CD4-positive, alpha-beta T cell treated with Interleukin-10 for 1 hour (primary cell): ENCODE data around the gene OR13C4.
"Not testable (repeated sequence)": the region's sequence is repeated elsewhere in the genome, so short reads cannot be mapped to it uniquely, and the experiment has no call there.

ENCODE experiments used
- DNase-seq: peaks from one replicate; pipeline ENCODE4 v3.0.0-alpha.2; 2020

OR13C4 gene

GRCh38 chr9:104527109-104527508 is at the start of gene OR13C4:
TSS of gene OR13C4 (minus strand) at chr9:104527209. CDS start at chr9:104527209, 0 bp downstream.
- no peak for DNase-seq

DNA sequence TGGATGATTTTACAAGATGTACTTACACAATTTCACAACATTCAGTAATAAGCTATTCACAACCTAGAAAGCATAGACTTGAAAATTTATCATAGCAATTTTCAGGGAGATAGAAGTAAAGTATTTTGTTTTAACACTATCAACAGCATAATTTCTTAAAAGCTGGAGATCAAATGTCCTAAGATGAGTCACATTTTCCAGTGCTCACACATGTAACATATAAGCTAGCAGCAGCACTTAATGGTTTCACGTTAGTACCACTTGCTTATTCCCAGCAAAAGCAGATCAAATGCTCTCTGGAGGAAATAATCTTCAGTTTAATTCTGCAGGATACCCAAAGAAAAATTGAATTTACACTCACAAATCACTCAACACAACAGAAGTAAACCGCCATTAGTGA is 48.4 kb upstream of the OR13C4 start:
- no peak for DNase-seq

- DNase-seq = no peak
These were observed 45.6 kb upstream of the OR13C4 start for GRCh38 chr9:104572612-104573011.

GRCh38 chr9:104568868-104569267 is 41.9 kb upstream of the OR13C4 start, which contains the start of gene OR13C8:
TSS of gene OR13C8 (plus strand) at chr9:104569168. CDS start at chr9:104569168, 0 bp downstream.
- no peak for DNase-seq

GRCh38 chr9:104564358-104564757 is 37.3 kb upstream of the OR13C4 start:
- no peak for DNase-seq

GRCh38 chr9:104556830-104557634 is 30.0 kb upstream of the OR13C4 start:
- no peak for DNase-seq

GRCh38 chr9:104555521-104555920 is 28.5 kb upstream of the OR13C4 start:
- no peak for DNase-seq

DNA sequence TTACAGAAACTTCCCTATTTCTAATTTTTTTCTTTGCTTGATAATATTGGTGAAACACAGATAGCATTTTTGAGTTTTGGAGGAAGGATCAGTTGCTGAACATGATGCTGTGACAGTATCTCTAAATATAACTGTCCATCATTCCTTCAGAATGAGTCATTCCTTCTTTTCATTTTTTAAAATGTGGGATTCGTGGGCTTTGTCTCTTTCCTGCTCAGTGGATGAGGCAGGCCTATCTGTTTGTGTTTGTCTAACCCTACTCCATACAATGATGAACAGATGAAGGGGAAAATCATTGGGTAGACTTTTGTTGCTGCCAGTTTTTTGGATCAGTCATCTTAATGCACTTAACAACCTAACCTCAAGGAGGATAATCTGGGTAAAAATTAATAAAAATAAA is 26.3 kb upstream of the OR13C4 start:
- DNase-seq = no peak

DNA sequence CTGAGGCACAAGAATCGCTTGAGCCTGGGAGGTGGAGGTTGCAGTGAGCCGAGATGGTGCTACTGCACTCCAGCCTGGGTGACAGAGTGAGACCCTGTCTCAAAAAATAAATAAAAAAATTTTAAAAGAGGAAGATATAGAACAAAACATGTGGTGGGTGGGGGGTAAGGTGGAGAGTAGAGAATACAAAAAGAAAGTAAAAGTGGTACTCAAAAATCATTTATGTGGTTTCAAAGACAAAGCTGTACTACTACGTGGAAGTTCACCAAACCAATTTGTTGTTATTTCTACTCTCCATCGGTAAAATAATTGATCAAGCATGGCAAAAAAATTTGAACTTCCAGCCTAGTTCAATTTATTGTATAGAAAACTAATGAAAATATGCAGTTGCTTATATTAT is 17.6 kb upstream of the OR13C4 start:
- DNase-seq = no peak

- DNase-seq = no peak
These were observed 12.3 kb upstream of the OR13C4 start for GRCh38 chr9:104539275-104539674.

- DNase-seq = no peak
These were observed 9.7 kb upstream of the OR13C4 start, which contains the start of gene OR13C3 for GRCh38 chr9:104536756-104537155. TSS of gene OR13C3 (minus strand) at chr9:104536856. CDS start at chr9:104536723, 133 bp downstream.

DNA sequence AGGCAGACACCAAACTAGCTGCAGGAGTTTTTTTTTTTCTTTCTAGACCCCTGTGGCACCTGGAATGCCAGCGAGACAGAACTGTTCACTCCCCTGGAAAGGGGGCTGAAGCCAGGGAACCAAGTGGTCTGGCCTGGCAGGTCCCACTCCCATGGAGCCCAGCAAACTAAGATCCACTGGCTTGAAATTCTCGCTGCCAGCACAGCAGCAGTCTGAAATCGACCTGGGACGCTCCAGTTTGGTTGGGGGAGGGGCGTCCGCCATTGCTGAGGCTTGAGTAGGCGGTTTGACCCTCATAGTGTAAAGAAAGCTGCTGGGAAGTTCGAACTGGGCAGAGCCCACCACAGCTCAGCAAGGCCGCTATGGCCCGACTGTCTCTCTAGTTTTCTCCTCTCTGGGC is 6.8 kb downstream of the OR13C4 start:
- DNase-seq = not testable (repeated sequence)

DNA sequence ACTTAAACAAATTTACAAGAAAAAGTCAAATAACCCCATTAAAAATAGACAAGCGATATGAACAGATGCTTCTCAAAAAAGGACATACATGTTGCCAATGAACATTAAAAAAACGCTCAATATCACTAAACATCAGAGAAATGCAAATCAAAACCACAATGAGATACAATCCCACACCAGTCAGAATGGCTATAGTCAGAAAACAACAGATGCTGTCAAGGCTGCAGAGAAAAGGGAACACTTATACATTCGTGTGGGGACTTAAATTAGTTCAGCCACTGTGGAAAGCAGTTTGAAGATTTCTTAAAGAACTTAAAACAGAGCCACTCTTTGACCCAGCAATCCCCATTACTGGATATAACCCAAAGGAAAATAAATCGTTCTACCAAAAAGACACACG is 12.1 kb downstream of the OR13C4 start:
- no peak for DNase-seq

- DNase-seq = no peak
These were observed 20.4 kb downstream of the OR13C4 start for GRCh38 chr9:104506565-104506964.

GRCh38 chr9:104503963-104504362 is 23.0 kb downstream of the OR13C4 start, which contains the start of gene OR13F1:
TSS of gene OR13F1 (plus strand) at chr9:104504263. CDS start at chr9:104504263, 0 bp downstream.
- no peak for DNase-seq

DNA sequence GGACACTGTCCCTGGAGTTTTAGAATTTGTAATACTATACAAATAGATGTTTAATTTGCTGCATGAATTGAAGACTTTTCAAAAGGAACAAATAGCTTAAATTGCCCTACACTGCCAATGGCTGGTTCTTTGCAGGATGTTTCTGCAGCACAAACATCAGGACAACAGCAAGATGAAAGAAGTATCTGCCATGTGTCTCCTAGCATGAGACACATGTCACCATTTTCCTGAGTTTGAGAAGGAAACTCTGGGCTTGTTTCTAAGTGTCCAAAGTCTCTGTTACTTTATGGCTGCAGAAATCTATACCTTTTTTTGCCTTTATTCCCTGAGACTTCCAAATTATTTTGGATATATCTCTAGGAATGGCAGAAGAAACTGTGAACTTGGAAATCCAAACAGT is 23.6 kb downstream of the OR13C4 start:
- no peak for DNase-seq

GRCh38 chr9:104494808-104495207 is 32.2 kb downstream of the OR13C4 start:
- no peak for DNase-seq

GRCh38 chr9:104485014-104485413 is 42.0 kb downstream of the OR13C4 start:
- DNase-seq = no peak

DNA sequence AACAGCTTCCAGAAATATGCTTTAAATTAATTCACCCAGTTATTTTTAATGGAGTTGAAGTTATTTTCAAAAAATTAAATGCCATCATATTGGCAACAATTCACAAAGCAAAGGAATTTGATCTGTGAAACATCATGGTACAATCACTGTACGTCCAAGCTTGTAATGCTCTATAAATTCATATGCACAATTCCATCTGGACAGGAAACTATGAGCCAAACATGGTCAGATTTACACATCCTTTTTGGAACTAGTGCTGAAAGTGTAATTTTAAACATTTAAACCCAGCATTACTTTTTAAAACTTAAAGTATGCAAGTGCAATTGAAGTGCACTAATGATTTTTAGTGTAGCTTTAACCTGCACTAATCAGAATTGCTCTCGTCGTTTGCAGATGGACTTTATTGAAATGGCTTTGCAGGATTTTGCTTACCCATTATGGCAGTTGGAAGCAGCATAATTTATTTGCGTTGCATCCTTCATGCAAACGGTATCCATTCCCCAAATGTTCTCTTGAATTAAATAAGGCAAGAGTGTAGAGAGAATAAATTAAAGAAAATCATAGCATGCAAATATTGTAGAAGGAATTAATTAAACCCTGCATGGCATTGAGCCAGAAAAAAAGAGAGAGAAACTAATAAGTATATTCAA is 44.0 kb downstream of the OR13C4 start:
- DNase-seq = no peak
